ENCODE measurements around the gene KDR.

Gene KDR

GRCh38 chr4:55030589-55030988 is 94.8 kb downstream of the KDR start:
- Histone ChIP-seq H3K4me1 (no peaks in the 10 kb centered on the region), H3K36me3 (no peaks in the 10 kb centered on the region), H3K9ac (no peak overlapping the region), H3K4me2 (no peak overlapping the region), H4K20me1 (no peaks in the 10 kb centered on the region), H3K9me3 (replicated peaks in 1 of 11) (no peaks in the 10 kb centered on the region), H3K27ac (no peak overlapping the region), H3K4me3 (no peak overlapping the region), H3K27me3 (no peaks in the 10 kb centered on the region)
- no peak for TF ChIP-seq Cebpa-rat (IDR thresholded peaks at IDR 0.05)

GRCh38 chr4:55029821-55030503 is 95.4 kb downstream of the KDR start:
- H3K4me2 ChIP-seq, result no peak overlapping the region
- no peaks in the 10 kb centered on the region for H3K4me1 ChIP-seq
- no peaks in the 10 kb centered on the region for H4K20me1 ChIP-seq
- no peak for TF ChIP-seq Cebpa-rat (IDR thresholded peaks at IDR 0.05)
- no peaks in the 10 kb centered on the region for H3K27me3 ChIP-seq
- no peaks in the 10 kb centered on the region for H3K36me3 ChIP-seq
- H3K4me3 ChIP-seq, result no peak overlapping the region
- H3K9me3 ChIP-seq (replicated peaks in 1 of 11), result no peaks in the 10 kb centered on the region
- H3K27ac ChIP-seq, result no peak overlapping the region
- no peak overlapping the region for H3K9ac ChIP-seq

GRCh38 chr4:55029321-55029720 is 96.1 kb downstream of the KDR start:
- H3K27ac ChIP-seq, result no peak overlapping the region
- no peaks in the 10 kb centered on the region for H3K9me3 ChIP-seq (replicated peaks in 1 of 11)
- H3K4me2 ChIP-seq, result no peak overlapping the region
- H3K27me3 ChIP-seq, result no peaks in the 10 kb centered on the region
- H3K9ac ChIP-seq, result no peak overlapping the region
- no peaks in the 10 kb centered on the region for H4K20me1 ChIP-seq
- TF ChIP-seq Cebpa-rat (IDR thresholded peaks at IDR 0.05), result no peak
- H3K36me3 ChIP-seq, result no peaks in the 10 kb centered on the region
- no peaks in the 10 kb centered on the region for H3K4me1 ChIP-seq
- no peak overlapping the region for H3K4me3 ChIP-seq

Measured in BLaER1 treated with 17β-estradiol and CSF1 and Interleukin-3, amounts not matched to agents 10 nM and 100 nM (cell line).